ENCODE measurements around the gene MTF2. TPM values are rescaled to one million over a fixed set of nuclear protein-coding genes. Genes with fewer than 3 reads are reported as not detected.

MTF2 gene
- total and polyA plus RNA-seq, 3 donors from 2014 or later = 32.2 to 68.3 (median 57.4) TPM

- 93 to 100% methylated on average over 2 of the region's 2 CpGs for WGBS, 2 donors
- no peak for DNase-seq
- H3K36me3 ChIP-seq (ENCODE audit: low read depth, missing control alignments) = no peaks in the 10 kb centered on the region
- intact Hi-C loops (cut with DNase I; ENCODE audit: low total_unique reads) = no loop called here
- no peaks in the 10 kb centered on the region for H3K4me1 ChIP-seq
- no peaks in the 10 kb centered on the region for H3K27me3 ChIP-seq
- H3K4me3 ChIP-seq = no peak overlapping the region
- TF ChIP-seq, protein P1, sequence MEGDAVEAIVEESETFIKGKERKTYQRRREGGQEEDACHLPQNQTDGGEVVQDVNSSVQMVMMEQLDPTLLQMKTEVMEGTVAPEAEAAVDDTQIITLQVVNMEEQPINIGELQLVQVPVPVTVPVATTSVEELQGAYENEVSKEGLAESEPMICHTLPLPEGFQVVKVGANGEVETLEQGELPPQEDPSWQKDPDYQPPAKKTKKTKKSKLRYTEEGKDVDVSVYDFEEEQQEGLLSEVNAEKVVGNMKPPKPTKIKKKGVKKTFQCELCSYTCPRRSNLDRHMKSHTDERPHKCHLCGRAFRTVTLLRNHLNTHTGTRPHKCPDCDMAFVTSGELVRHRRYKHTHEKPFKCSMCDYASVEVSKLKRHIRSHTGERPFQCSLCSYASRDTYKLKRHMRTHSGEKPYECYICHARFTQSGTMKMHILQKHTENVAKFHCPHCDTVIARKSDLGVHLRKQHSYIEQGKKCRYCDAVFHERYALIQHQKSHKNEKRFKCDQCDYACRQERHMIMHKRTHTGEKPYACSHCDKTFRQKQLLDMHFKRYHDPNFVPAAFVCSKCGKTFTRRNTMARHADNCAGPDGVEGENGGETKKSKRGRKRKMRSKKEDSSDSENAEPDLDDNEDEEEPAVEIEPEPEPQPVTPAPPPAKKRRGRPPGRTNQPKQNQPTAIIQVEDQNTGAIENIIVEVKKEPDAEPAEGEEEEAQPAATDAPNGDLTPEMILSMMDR (IDR thresholded peaks at IDR 0.05) = no peak
- TF ChIP-seq POLR2A (IDR thresholded peaks at IDR 0.05) = no peak
- no peaks in the 10 kb centered on the region for H3K9me3 ChIP-seq
- no peak overlapping the region for H3K27ac ChIP-seq
Measured at GRCh38 chr1:93109578-93109977, 30.5 kb downstream of the MTF2 start.

GRCh38 chr1:93111065-93111464 is 32.0 kb downstream of the MTF2 start:
- H3K27me3 ChIP-seq = no peaks in the 10 kb centered on the region
- no peaks in the 10 kb centered on the region for H3K36me3 ChIP-seq (ENCODE audit: low read depth, missing control alignments)
- DNase-seq = no peak
- no peak overlapping the region for H3K27ac ChIP-seq
- intact Hi-C loops (cut with DNase I; ENCODE audit: low total_unique reads) = no loop called here
- H3K4me3 ChIP-seq = no peak overlapping the region
- H3K4me1 ChIP-seq = no peaks in the 10 kb centered on the region
- H3K9me3 ChIP-seq = no peaks in the 10 kb centered on the region
- no peak for TF ChIP-seq POLR2A (IDR thresholded peaks at IDR 0.05)
- TF ChIP-seq, protein P1 (IDR thresholded peaks at IDR 0.05) = no peak
- 55 to 56% methylated on average over 1 of the region's 1 CpG for WGBS, 2 donors

DNA sequence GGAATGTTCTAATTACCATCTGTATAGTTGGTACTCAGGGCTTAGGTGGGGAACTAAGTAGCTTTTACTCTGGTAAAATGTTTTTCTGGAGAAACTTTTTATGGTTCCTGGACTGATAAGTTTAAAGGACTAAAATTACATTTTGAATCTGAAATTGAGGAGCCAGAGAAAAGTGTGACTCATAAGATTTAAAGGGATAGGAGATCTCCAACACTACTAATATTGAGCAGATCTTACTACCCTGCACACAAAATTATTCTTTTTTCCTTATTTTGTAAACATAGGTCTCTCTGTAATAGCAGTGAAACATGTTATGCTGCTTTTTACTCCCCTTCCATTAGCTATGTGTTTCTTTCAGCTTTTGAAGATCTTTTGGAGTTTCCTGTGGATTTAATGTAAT is 32.5 kb downstream of the MTF2 start:
- no peaks in the 10 kb centered on the region for H3K36me3 ChIP-seq (ENCODE audit: low read depth, missing control alignments)
- no peak for DNase-seq
- H3K27ac ChIP-seq = no peak overlapping the region
- no peaks in the 10 kb centered on the region for H3K9me3 ChIP-seq
- TF ChIP-seq POLR2A (IDR thresholded peaks at IDR 0.05) = no peak
- TF ChIP-seq, protein P1 (IDR thresholded peaks at IDR 0.05) = no peak
- no peaks in the 10 kb centered on the region for H3K4me1 ChIP-seq
- no peaks in the 10 kb centered on the region for H3K27me3 ChIP-seq
- no peak overlapping the region for H3K4me3 ChIP-seq
- intact Hi-C loops (cut with DNase I; ENCODE audit: low total_unique reads) = no loop called here

GRCh38 chr1:93113127-93113526 is 34.0 kb downstream of the MTF2 start:
- 94 to 95% methylated on average over 3 of the region's 3 CpGs for WGBS, 2 donors
- H3K27me3 ChIP-seq = no peaks in the 10 kb centered on the region
- H3K36me3 ChIP-seq (ENCODE audit: low read depth, missing control alignments) = no peaks in the 10 kb centered on the region
- no peak overlapping the region for H3K27ac ChIP-seq
- TF ChIP-seq, protein P1 (IDR thresholded peaks at IDR 0.05) = no peak
- no peak for TF ChIP-seq POLR2A (IDR thresholded peaks at IDR 0.05)
- intact Hi-C loops (cut with DNase I; ENCODE audit: low total_unique reads) = no loop called here
- H3K4me1 ChIP-seq = no peaks in the 10 kb centered on the region
- H3K9me3 ChIP-seq = no peaks in the 10 kb centered on the region
- no peak for DNase-seq
- H3K4me3 ChIP-seq = no peak overlapping the region

- no peaks in the 10 kb centered on the region for H3K4me1 ChIP-seq
- H3K4me3 ChIP-seq = no peak overlapping the region
- no peaks in the 10 kb centered on the region for H3K36me3 ChIP-seq (ENCODE audit: low read depth, missing control alignments)
- no peaks in the 10 kb centered on the region for H3K9me3 ChIP-seq
- H3K27ac ChIP-seq = no peak overlapping the region
- DNase-seq = no peak
- TF ChIP-seq, protein P1 (IDR thresholded peaks at IDR 0.05) = no peak
- TF ChIP-seq POLR2A (IDR thresholded peaks at IDR 0.05) = no peak
- H3K27me3 ChIP-seq = no peaks in the 10 kb centered on the region
- intact Hi-C loops (cut with DNase I; ENCODE audit: low total_unique reads) = no loop called here
- 92 to 95% methylated on average over 2 of the region's 2 CpGs for WGBS, 2 donors
Measured at GRCh38 chr1:93114391-93114790, 35.3 kb downstream of the MTF2 start.

Data from testis (tissue), 3 donors.